ENCODE data around the gene VIPR2. TPM values are rescaled to one million over a fixed set of nuclear protein-coding genes. Genes with fewer than 3 reads are reported as not detected.

The VIPR2 gene
- total RNA-seq, 1 donor from 2014 or later = 0.92 TPM

DNA sequence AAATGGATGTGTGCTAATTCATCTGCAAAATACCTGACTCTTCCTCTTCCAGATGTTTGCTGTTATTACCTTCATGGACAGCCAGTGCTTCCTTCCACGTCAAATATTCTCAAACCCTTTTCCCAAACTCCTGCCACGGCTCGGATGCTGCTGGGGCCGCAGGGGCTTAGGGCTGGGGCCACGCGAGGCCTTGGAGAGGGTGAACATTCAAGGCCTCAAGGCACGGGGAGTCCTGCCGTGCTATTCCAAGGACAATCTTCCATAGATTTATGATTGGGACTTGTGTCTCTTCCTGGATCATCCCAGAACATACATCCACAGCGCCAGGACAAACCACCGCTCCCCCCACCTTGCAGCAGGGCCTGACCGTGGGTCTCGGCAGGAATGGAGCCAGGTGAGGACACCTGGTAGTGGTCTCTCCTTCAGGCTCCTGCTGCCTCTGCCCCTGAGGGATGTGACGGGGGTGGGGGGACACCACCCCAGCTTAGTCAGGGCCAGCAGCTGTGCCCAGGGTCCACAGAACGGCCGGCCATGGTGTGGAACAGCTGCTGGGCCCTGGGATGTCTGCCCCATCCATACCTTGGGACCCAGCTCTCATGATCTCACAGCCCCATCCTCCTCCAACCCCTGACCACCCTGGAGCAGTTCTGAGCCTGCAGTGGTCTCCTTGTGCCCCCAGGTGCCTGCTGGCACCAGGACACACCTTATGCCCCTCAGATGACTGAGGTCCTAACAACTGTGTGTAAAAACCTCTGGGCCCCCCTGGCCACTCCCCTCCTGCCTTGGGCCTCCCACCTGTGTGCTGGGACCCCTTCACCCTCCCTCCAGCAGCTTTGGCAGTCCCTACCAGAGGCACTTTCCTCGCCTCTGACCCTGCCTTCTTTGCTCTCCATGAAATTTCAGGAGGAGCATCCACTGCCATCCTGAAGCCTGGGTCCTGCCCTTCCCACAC is 16.7 kb downstream of the VIPR2 start:
- Histone ChIP-seq H3K27ac (no peak overlapping the region), H3K27me3 (no peaks in the 10 kb centered on the region), H3K4me2 (no peak overlapping the region), H3K36me3 (no peaks in the 10 kb centered on the region), H2AFZ (replicated peaks) (no peak overlapping the region), H3K9me3 (ENCODE audit: low read depth) (no peaks in the 10 kb centered on the region), H3F3A (ENCODE audit: low read depth) (no peaks in the 10 kb centered on the region), H3K9ac (no peak overlapping the region), H3K4me1 (peaks cover 5% of the 10 kb centered on the region), H3K79me2 (ENCODE audit: low read depth) (no peaks in the 10 kb centered on the region), H3K4me3 (no peak overlapping the region), H4K20me1 (ENCODE audit: low read depth) (no peaks in the 10 kb centered on the region)
- Mint-ChIP-seq H3K27me3 (ENCODE audit: insufficient read depth, low read depth) (peaks cover 6% of the 10 kb centered on the region), H3K4me1 (peaks cover 14% of the 10 kb centered on the region), H3K9me3 (peaks cover 3% of the 10 kb centered on the region), H3K27ac (no peak overlapping the region), H3K4me3 (no peak overlapping the region), H3K36me3 (no peaks in the 10 kb centered on the region)
- DNase-seq (ENCODE audit: low spot score) = no peak
- TF ChIP-seq, protein P1, sequence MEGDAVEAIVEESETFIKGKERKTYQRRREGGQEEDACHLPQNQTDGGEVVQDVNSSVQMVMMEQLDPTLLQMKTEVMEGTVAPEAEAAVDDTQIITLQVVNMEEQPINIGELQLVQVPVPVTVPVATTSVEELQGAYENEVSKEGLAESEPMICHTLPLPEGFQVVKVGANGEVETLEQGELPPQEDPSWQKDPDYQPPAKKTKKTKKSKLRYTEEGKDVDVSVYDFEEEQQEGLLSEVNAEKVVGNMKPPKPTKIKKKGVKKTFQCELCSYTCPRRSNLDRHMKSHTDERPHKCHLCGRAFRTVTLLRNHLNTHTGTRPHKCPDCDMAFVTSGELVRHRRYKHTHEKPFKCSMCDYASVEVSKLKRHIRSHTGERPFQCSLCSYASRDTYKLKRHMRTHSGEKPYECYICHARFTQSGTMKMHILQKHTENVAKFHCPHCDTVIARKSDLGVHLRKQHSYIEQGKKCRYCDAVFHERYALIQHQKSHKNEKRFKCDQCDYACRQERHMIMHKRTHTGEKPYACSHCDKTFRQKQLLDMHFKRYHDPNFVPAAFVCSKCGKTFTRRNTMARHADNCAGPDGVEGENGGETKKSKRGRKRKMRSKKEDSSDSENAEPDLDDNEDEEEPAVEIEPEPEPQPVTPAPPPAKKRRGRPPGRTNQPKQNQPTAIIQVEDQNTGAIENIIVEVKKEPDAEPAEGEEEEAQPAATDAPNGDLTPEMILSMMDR (IDR thresholded peaks at IDR 0.05) = no peak
- TF ChIP-seq EZH2 (IDR thresholded peaks at IDR 0.05) (no peak), EZH2phosphoT487 (IDR thresholded peaks at IDR 0.05) (no peak)

DNA sequence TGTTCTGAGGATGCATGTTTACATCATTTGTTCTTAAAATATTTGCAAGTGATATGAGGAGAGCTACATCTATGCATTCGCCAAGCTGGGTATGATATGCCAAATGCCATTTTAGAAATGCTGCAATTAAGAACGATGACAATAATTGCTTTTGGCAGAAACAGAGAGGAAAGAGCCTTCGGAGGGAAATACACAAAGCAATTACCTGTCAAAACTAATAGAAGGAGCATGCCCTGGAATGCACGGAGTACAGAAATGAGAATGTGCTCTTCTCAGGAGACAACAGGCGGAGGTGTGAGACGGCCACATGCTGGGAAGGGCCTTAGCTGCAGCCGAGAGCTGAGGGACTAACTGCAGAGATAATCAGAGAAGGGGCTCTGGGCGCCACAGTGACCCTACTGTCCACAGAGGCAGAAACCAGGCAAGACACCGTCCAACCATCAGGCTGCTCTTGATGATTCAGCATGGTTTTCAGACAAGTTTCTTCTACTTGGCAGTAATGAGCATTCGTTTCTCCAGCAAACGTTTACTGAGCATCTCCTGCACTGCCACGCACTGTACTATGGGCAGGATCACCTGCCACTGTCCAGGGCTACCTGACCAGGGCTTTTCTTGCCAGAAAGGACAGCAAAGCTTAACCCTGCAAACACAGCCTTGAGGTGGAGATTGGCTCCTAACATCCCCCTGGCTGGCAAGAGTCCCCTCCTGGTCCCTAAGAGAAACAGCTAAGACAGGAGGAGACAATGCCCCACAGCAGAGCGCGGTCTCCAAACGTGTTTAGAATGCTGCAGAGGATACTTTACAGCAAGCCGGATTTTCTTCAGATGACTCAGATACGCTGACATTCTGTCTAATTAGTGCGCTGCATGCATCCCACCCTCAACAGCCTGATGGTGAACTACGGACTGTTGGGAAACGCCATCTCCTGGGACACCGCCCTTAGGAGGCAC is 18.1 kb downstream of the VIPR2 start:
- Mint-ChIP-seq H3K9me3 (peaks cover 2% of the 10 kb centered on the region), H3K36me3 (no peaks in the 10 kb centered on the region), H3K4me1 (peaks cover 14% of the 10 kb centered on the region), H3K27me3 (ENCODE audit: insufficient read depth, low read depth) (peaks cover 10% of the 10 kb centered on the region), H3K27ac (no peak overlapping the region), H3K4me3 (no peak overlapping the region)
- no peaks in the 10 kb centered on the region for H3K27me3 ChIP-seq
- no peaks in the 10 kb centered on the region for H3K9me3 ChIP-seq (ENCODE audit: low read depth)
- H3K27ac ChIP-seq = no peak overlapping the region
- H3F3A ChIP-seq (ENCODE audit: low read depth) = no peaks in the 10 kb centered on the region
- H3K4me2 ChIP-seq = no peak overlapping the region
- TF ChIP-seq EZH2phosphoT487 (IDR thresholded peaks at IDR 0.05) (no peak), EZH2 (IDR thresholded peaks at IDR 0.05) (no peak)
- TF ChIP-seq, protein P1 (IDR thresholded peaks at IDR 0.05) = no peak
- H2AFZ ChIP-seq (replicated peaks) = no peak overlapping the region
- no peak overlapping the region for H3K4me3 ChIP-seq
- H4K20me1 ChIP-seq (ENCODE audit: low read depth) = no peaks in the 10 kb centered on the region
- H3K79me2 ChIP-seq (ENCODE audit: low read depth) = no peaks in the 10 kb centered on the region
- peaks cover 5% of the 10 kb centered on the region for H3K4me1 ChIP-seq
- H3K36me3 ChIP-seq = no peaks in the 10 kb centered on the region
- no peak overlapping the region for H3K9ac ChIP-seq
- no peak for DNase-seq (ENCODE audit: low spot score)

- H3K36me3 Mint-ChIP-seq = no peaks in the 10 kb centered on the region
- H3K4me1 Mint-ChIP-seq = peaks cover 9% of the 10 kb centered on the region
- Histone ChIP-seq H3K9me3 (ENCODE audit: low read depth) (no peaks in the 10 kb centered on the region), H3K9ac (no peak overlapping the region), H4K20me1 (ENCODE audit: low read depth) (no peaks in the 10 kb centered on the region), H3K27ac (no peak overlapping the region), H3F3A (ENCODE audit: low read depth) (no peaks in the 10 kb centered on the region), H3K4me1 (peaks cover 4% of the 10 kb centered on the region), H3K4me3 (no peak overlapping the region), H2AFZ (replicated peaks) (no peak overlapping the region), H3K4me2 (no peak overlapping the region), H3K27me3 (no peaks in the 10 kb centered on the region), H3K79me2 (ENCODE audit: low read depth) (no peaks in the 10 kb centered on the region), H3K36me3 (no peaks in the 10 kb centered on the region)
- peaks cover 10% of the 10 kb centered on the region for H3K27me3 Mint-ChIP-seq (ENCODE audit: insufficient read depth, low read depth)
- no peak for DNase-seq (ENCODE audit: low spot score)
- H3K27ac Mint-ChIP-seq = no peak overlapping the region
- H3K9me3 Mint-ChIP-seq = peaks cover 2% of the 10 kb centered on the region
- no peak overlapping the region for H3K4me3 Mint-ChIP-seq
- TF ChIP-seq EZH2 (IDR thresholded peaks at IDR 0.05) (no peak), EZH2phosphoT487 (IDR thresholded peaks at IDR 0.05) (no peak)
- TF ChIP-seq, protein P1 (IDR thresholded peaks at IDR 0.05) = no peak
Measured at GRCh38 chr7:159125955-159126270, 18.8 kb downstream of the VIPR2 start.
